Measurements from ENCODE around the gene EXOSC9.

EXOSC9 gene

GRCh38 chr4:121814756-121815155, 13.6 kb downstream of the EXOSC9 start:
- no peak for DNase-seq (ENCODE audit: low read depth)
- TF ChIP-seq, protein P1, sequence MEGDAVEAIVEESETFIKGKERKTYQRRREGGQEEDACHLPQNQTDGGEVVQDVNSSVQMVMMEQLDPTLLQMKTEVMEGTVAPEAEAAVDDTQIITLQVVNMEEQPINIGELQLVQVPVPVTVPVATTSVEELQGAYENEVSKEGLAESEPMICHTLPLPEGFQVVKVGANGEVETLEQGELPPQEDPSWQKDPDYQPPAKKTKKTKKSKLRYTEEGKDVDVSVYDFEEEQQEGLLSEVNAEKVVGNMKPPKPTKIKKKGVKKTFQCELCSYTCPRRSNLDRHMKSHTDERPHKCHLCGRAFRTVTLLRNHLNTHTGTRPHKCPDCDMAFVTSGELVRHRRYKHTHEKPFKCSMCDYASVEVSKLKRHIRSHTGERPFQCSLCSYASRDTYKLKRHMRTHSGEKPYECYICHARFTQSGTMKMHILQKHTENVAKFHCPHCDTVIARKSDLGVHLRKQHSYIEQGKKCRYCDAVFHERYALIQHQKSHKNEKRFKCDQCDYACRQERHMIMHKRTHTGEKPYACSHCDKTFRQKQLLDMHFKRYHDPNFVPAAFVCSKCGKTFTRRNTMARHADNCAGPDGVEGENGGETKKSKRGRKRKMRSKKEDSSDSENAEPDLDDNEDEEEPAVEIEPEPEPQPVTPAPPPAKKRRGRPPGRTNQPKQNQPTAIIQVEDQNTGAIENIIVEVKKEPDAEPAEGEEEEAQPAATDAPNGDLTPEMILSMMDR (IDR thresholded peaks at IDR 0.05; ENCODE audit: low read length, missing control alignments), result no peak
- H3K4me3 ChIP-seq (replicated peaks; ENCODE audit: low read depth, low read length), result no peak overlapping the region

DNA sequence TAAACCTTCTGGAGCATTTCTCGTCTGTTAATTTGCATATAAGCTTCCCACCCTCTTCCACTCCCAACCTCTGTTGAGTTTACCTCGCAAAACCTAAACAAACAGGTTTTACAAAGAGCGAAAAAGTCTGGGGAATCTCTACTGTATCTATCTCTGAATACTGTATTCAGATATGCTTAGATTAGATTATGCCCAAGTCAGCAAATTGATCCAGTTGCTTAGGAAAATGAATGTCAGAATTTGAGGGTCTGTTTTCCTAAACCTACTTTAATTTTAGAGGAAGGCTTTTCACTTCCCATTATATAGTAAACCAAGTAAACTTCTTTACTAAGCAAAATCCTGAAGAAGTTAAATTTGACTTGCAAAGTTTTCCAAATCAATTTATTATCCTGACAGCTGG, 15.9 kb downstream of the EXOSC9 start:
- no peak for DNase-seq (ENCODE audit: low read depth)
- TF ChIP-seq, protein P1 (IDR thresholded peaks at IDR 0.05; ENCODE audit: low read length, missing control alignments), result no peak
- H3K4me3 ChIP-seq (replicated peaks; ENCODE audit: low read depth, low read length), result no peak overlapping the region

DNA sequence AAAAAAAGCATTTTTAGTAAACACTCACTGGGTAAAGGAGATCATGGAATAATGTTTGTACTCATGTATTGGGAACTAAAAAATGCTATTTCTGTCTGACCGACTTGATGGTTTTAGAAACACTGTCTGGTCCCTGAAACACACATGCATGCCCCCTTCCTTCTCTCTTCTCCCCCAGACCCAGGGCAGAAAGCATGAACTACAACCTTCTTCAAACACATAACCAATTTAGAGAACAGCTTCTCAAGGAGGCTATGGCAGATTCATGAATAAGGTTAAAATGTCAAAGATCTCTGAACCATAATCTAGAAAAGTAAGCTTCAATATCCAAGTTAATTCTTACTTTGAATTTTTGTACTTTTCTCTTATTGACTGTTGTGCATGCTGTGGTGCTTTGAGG, 16.6 kb downstream of the EXOSC9 start:
- DNase-seq (ENCODE audit: low read depth), result no peak
- no peak overlapping the region for H3K4me3 ChIP-seq (replicated peaks; ENCODE audit: low read depth, low read length)
- TF ChIP-seq, protein P1 (IDR thresholded peaks at IDR 0.05; ENCODE audit: low read length, missing control alignments), result no peak

DNA sequence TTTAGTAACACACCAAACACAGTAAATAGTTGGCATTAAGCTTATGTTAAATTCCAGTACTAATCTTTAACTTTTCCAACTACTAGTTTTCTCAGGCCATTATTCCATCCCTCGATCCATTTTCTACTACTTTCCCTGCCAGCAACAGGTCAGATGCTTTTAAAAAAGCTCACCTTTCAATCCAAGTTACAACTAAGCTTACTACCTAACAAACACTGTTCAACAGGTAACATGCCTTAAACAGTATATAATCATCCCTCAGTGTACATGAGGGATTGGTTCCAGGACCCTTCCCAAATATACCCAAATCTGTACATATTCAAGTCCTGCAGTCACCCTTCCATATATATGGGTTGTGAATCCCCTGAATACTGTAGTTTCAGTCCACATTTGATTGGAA, 17.1 kb downstream of the EXOSC9 start:
- TF ChIP-seq, protein P1 (IDR thresholded peaks at IDR 0.05; ENCODE audit: low read length, missing control alignments), result no peak
- H3K4me3 ChIP-seq (replicated peaks; ENCODE audit: low read depth, low read length), result no peak overlapping the region
- DNase-seq (ENCODE audit: low read depth), result no peak

DNA sequence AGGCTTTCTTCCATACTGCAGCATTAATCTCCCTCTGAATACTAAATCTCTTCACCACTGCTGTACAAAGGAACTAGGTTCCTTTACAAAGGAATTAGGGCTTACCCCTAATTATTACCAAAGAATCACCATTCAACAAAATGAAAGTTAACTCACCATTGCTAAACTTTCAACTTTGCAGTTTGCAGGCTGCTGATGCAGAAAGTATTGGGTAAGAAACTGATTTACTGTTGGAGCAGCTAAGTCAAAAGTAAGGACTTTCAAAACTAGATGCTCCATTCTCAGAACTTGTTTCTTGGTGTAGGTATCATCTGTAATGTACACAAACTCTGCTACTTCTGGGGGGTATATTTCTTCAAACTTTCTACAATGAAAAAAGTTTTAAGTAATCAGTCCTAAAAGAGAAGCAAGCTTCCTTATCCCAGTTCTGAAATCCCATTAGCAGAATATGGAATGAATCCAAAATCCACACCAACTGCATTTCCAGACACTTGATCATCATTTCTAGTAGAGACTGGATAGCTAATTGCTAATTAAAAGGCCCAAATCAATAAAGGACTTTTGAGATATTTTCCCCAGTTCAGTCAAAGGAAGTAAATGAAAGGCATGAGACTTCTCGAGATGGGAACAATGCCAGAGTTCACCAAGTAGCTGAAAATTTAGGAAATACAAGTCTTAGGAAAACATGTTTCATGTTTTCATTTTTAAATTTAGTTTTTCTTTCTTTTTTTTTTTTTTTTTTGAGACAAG, 18.3 kb downstream of the EXOSC9 start:
- peak; percentile 10 for DNase-seq (ENCODE audit: low read depth)
- TF ChIP-seq, protein P1 (IDR thresholded peaks at IDR 0.05; ENCODE audit: low read length, missing control alignments), result no peak
- H3K4me3 ChIP-seq (replicated peaks; ENCODE audit: low read depth, low read length), result no peak overlapping the region

DNA sequence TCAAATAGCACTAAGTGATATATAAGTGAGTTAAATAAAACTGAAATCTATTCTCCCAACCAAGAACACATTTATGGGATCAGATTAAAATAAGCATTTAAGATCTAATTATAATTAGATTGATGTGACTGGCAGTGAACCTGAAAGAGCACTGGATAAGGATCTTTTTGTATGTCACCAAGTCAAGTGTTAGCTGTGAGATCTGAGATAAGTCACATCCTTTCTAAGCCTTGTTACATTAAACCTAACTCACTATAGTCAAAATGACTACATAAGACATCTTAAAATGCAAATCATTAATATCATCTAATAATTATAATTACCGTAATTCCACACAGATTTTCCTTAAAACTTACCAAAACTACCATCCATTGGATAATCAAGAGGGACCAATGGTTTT, 20.9 kb downstream of the EXOSC9 start:
- TF ChIP-seq, protein P1 (IDR thresholded peaks at IDR 0.05; ENCODE audit: low read length, missing control alignments), result no peak
- DNase-seq (ENCODE audit: low read depth), result no peak
- H3K4me3 ChIP-seq (replicated peaks; ENCODE audit: low read depth, low read length), result peak overlapping the region; percentile 85

Measured in fibroblast of pulmonary artery (primary cell).